Adrenal gland (tissue), 12 donors: ENCODE data around the gene DBNL. TPM values are rescaled to one million over a fixed set of nuclear protein-coding genes. Genes with fewer than 3 reads are reported as not detected.

Source experiments
- DNase-seq, 7 donors: peaks; one replicate each; pipeline ENCODE4 v3.0.0-alpha.2; 2019 to 2020
- H3K27ac ChIP-seq, 5 donors: fragments of 200-600 bp; sonication (generic) in 4 of 5; 1 replicate in 3 of 5; 2 replicates in 2 of 5; pipeline versions ENCODE4 v1.5.1 to v1.8.0; 2016 to 2020; ENCODE audit warnings: mild to moderate bottlenecking in 1 of 5
- H3K27me3 ChIP-seq: fragments of 200-600 bp; 2 replicates; pipeline ENCODE4 v1.8.0; 2021
- H3K36me3 ChIP-seq, 2 donors: fragments of 200-600 bp; replicated peaks in 1 of 2; 1 replicate in 1 of 2; 2 replicates in 1 of 2; pipeline versions ENCODE4 v1.5.1 to v1.8.0; 2018 to 2022
- H3K4me1 ChIP-seq, 2 donors: fragments of 200-600 bp; replicated peaks in 1 of 2; 1 replicate in 1 of 2; 2 replicates in 1 of 2; pipeline versions ENCODE4 v1.5.1 to v1.8.0; 2018 to 2021
- H3K4me3 ChIP-seq, 4 donors: fragments of 200-600 bp; sonication (generic) in 3 of 4; one replicate each; pipeline ENCODE4 v1.5.1; 2016 to 2018
- H3K9me3 ChIP-seq, 3 donors: fragments of 200-600 bp; sonication (generic) in 1 of 3; replicated peaks in 1 of 3; 1 replicate in 2 of 3; 2 replicates in 1 of 3; pipeline versions ENCODE4 v1.5.1 to v1.8.0; 2016 to 2021
- POLR2A ChIP-seq, 2 donors: fragments of 450-650 bp; IDR thresholded peaks; one replicate each; pipeline ENCODE4 v1.6.1; 2017; ENCODE audit warnings: antibody characterized with exemption in 2 of 2, mild to moderate bottlenecking in 2 of 2, moderate library complexity in 1 of 2
- WGBS, 4 donors: extraction: QIAGEN DNeasy Blood & Tissue Kit in 2 of 4; methylation state at CpG; one replicate each; pipeline versions ENCODE4 v1.1.5 to v1.1.7; 2013 to 2017; 5-methylcytosine and 5-hydroxymethylcytosine counted together
- intact Hi-C, 2 donors: fragments of 100-400 bp; cut with DNase I; formaldehyde crosslinking; loops; one replicate each; pipeline versions ENCODE4 v1.14.1 to v1.15.0; 2022 to 2023
- polyA plus RNA-seq, 3 donors: library from polyadenylated mRNA; stranded (reverse); fragments of 200-250 nt in 2 of 3; fragments of 350-450 nt in 1 of 3; fragmentation: Illumina TruSeq in 1 of 3; extraction: RNeasy Lipid Tissue Mini Kit (QIAGEN cat#74804) in 1 of 3; gene quantifications; one replicate each; pipeline ENCODE4 v1.2.3, GENCODE V29; 2013 to 2014
- total RNA-seq, 9 donors: library from RNA; depleted of rRNA in 4 of 9; stranded (reverse); fragments of >200 nt in 4 of 9; fragments of 120-200 nt in 1 of 9; fragmentation: NEBNext Ultra II Directional in 1 of 9; extraction: Animal tissue kit (Norgen Biotek cat#: 25700) in 1 of 9; gene quantifications; one replicate each; pipeline versions ENCODE4 v1.1.0 to v1.2.4, GENCODE V29; 2013 to 2023
- TF ChIP-seq, protein P1 (sequence below), 6 experiments: fragments of 450-650 bp in 4 of 6; fragments of 200-600 bp in 2 of 6; sonication (generic) in 1 of 6; IDR thresholded peaks; 1 replicate in 5 of 6; 2 replicates in 1 of 6; pipeline versions ENCODE4 v1.5.1 to v1.8.0; 2016 to 2021; ENCODE audit warnings: antibody characterized with exemption in 6 of 6, mild to moderate bottlenecking in 2 of 6, moderate library complexity in 1 of 6
- donor health status: healthy with polysubstance abuse.
- donor health status: Bipolar disorder and iron deficiency.
- donor health status: DM: yes; HTN: yes; CAD: no.
- donor health status: DM: no; HTN: no; CAD: no.
- donor health status: DM: no; HTN: no; CAD: no.
- donor health status: DM: yes; HTN: yes; CAD: no.

The DBNL gene
- total and polyA plus RNA-seq, 12 donors = 46.2 to 145 (median 77.7) TPM

DNA sequence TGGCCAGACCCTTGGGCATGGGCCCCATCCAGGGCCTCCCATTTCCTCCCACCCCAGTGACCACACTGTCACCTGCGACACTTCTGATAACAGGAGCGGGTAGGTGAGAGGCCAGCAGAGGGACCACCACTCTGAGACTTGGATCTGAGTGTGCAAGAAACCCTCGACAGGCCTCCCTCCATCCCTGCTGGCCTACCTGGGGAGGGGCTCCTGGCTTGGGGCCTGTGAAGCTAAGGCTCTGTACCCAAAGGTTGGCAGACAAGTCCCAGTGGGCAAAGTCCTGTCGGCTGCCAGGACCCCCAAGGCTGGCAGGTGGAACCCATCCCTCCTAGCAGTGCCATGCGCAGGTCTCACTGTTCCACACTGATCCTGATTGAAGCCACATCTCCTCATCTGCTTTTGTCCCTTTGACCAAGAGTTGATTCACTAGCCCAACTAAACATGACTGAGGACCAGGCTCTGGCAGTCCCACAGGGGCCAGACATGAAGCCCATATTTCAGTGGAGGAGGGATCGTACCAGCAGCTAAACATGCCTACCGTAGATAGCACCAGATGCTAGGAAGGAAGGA is 22.1 kb downstream of the DBNL start:
- intact Hi-C loops = loop anchor here in 1 of 2 donors (10.0 kb wide), 1 partner anchor 498 kb away; no protein-coding TSS in a partner anchor
- H3K4me1 ChIP-seq = peaks cover 27 to 35% of the 10 kb centered on the region in 2 donors
- peak in 3 of 7 donors; percentile 18 to 57 (median 20) for DNase-seq
- WGBS, 4 donors = 79 to 84% (median 80%) methylated on average over 4 to 7 of the region's 7 CpGs
- no peaks in the 10 kb centered on the region for H3K9me3 ChIP-seq
- TF ChIP-seq, protein P1, sequence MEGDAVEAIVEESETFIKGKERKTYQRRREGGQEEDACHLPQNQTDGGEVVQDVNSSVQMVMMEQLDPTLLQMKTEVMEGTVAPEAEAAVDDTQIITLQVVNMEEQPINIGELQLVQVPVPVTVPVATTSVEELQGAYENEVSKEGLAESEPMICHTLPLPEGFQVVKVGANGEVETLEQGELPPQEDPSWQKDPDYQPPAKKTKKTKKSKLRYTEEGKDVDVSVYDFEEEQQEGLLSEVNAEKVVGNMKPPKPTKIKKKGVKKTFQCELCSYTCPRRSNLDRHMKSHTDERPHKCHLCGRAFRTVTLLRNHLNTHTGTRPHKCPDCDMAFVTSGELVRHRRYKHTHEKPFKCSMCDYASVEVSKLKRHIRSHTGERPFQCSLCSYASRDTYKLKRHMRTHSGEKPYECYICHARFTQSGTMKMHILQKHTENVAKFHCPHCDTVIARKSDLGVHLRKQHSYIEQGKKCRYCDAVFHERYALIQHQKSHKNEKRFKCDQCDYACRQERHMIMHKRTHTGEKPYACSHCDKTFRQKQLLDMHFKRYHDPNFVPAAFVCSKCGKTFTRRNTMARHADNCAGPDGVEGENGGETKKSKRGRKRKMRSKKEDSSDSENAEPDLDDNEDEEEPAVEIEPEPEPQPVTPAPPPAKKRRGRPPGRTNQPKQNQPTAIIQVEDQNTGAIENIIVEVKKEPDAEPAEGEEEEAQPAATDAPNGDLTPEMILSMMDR (IDR thresholded peaks at IDR 0.05) = no peak
- no peak for TF ChIP-seq POLR2A (IDR thresholded peaks at IDR 0.05)
- H3K27ac ChIP-seq = no peak overlapping the region
- H3K36me3 ChIP-seq = peaks cover 0 to 6% of the 10 kb centered on the region in 2 donors
- no peak overlapping the region for H3K4me3 ChIP-seq
- H3K27me3 ChIP-seq = no peaks in the 10 kb centered on the region

DNA sequence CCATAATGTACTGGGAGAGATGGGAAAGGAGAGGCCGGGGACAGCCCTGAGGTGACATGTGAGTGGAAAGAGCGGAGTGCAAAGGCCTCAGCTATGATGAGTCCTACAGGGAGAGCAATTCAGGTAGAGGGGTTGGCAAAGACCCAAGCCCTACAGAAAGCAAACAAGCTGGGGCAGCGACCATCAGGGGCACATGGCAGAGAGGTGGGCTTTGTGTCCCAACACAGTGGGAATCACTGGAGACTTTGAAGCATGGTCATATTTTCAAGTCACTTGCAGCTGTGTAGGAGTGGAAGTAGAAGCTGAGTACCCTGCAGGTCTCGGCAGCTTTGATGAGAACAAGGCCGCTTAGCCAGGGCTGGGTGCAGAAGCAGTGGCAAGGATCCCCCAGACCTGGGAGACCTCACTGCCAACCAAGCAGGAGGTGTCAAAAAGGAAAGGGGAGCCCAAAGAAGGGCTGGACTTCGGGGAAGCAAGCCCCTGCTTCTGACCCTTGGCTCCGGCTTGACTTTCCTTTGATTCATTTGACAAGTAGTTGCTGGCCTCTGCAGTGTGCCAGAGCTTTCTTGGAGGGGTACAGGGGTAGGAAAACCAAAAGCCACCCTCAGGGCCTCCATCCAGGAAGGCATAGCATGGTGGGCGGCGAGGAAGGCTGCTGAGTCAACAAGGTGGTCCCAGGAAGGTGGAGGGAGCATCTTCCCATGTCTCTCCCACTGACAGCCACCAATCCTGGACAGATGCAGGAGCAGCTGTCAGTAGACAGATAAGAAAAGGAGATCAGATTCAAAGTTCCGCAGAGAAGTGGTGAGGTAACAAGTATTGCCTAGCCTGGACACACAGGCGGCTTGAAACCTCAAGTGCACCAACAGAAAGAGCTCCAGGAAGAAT is 22.8 kb downstream of the DBNL start:
- Histone ChIP-seq H3K36me3 (no peaks in the 10 kb centered on the region), H3K4me3 (no peak overlapping the region), H3K9me3 (no peaks in the 10 kb centered on the region), H3K27ac (no peak overlapping the region), H3K4me1 (peaks cover 25 to 36% of the 10 kb centered on the region in 2 donors), H3K27me3 (no peaks in the 10 kb centered on the region)
- intact Hi-C loops = loop anchor here in 1 of 2 donors (10.0 kb wide), 1 partner anchor 497 kb away; no protein-coding TSS in a partner anchor
- TF ChIP-seq, protein P1 (IDR thresholded peaks at IDR 0.05) = no peak
- no peak for TF ChIP-seq POLR2A (IDR thresholded peaks at IDR 0.05)
- peak in 3 of 7 donors; percentile 16 to 58 (median 27) for DNase-seq
- WGBS, 4 donors = 76 to 90% (median 78%) methylated on average over 10 to 11 of the region's 11 CpGs

DNA sequence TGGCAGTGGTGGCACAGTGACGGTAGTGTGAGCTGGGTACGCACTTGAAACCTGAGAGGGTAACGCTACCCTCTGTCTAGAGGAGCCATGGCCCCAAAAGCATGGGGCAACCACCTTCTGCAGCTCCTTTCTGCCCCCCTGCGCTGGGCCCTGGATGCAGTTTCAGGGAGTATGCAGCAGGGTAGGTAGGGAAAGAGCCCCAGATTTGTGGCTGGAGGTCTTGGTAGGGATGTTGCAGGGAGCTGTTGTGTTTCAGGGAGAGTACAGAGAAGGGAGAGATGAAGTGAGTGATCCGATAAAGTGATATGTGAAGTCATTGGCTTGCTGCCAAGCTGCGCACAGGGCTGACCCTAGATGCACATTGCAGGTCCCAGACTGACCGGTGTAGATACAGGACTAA is 23.6 kb downstream of the DBNL start:
- no peaks in the 10 kb centered on the region for H3K27me3 ChIP-seq
- no peak overlapping the region for H3K4me3 ChIP-seq
- TF ChIP-seq, protein P1 (IDR thresholded peaks at IDR 0.05) = no peak
- TF ChIP-seq POLR2A (IDR thresholded peaks at IDR 0.05) = peak in 1 of 2 donors; percentile 1
- peak in 2 of 7 donors; percentile 37 to 48 for DNase-seq
- intact Hi-C loops = loop anchor here in 1 of 2 donors (10.0 kb wide), 1 partner anchor 497 kb away; no protein-coding TSS in a partner anchor
- H3K27ac ChIP-seq = no peak overlapping the region
- H3K4me1 ChIP-seq = peaks cover 22 to 36% of the 10 kb centered on the region in 2 donors
- peaks cover 0 to 4% of the 10 kb centered on the region in 2 donors for H3K36me3 ChIP-seq
- WGBS, 4 donors = 50 to 60% (median 56%) methylated on average over 7 of the region's 7 CpGs
- no peaks in the 10 kb centered on the region for H3K9me3 ChIP-seq

DNA sequence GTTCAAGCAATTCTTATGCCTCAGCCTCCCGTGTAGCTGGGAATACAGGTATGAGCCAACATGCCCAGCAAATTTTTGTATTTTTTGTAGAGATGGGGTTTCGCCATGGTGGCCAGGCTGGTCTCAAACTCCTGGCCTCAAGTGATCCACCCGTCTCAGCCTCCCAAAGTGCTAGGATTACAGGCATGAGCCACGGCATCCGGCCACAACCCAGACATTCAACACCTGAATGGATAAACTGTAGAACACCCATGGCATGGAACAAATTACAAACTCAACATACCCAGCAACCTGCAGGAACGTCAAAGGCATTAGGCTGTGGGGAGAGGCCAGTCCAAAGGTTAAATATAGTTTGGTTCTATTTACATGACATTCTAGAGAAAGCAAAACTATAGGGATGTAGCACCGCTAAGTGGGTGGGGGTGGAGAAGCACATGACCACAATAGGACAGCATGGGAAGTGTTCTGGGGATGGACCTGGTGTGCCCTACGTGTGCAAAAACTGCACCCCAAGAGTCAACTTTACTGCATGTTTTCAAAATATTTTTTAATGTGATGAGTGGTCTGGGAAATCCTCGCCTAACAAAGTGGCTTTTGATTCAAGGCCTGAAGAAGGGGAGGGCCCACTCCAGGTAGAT is 27.3 kb downstream of the DBNL start:
- H3K4me3 ChIP-seq = no peak overlapping the region
- H3K9me3 ChIP-seq = no peaks in the 10 kb centered on the region
- no peak for TF ChIP-seq POLR2A (IDR thresholded peaks at IDR 0.05)
- TF ChIP-seq, protein P1 (IDR thresholded peaks at IDR 0.05) = no peak
- intact Hi-C loops = loop anchor here in 1 of 2 donors (10.0 kb wide), 1 partner anchor 123 kb away; no protein-coding TSS in a partner anchor
- WGBS, 4 donors = 54 to 69% (median 65%) methylated on average over 6 to 9 of the region's 9 CpGs
- H3K36me3 ChIP-seq = peaks cover 0 to 41% of the 10 kb centered on the region in 2 donors
- no peaks in the 10 kb centered on the region for H3K27me3 ChIP-seq
- peaks cover 5 to 15% of the 10 kb centered on the region in 2 donors for H3K4me1 ChIP-seq
- no peak overlapping the region for H3K27ac ChIP-seq
- peak in 1 of 7 donors; percentile 11 for DNase-seq
